HUES48 (cell line): ENCODE measurements around the gene PAK4.

Experiments used
- H3K27ac ChIP-seq: one replicate; pipeline ENCODE4 v1.7.0; 2013; ENCODE audit warnings: low read depth, low read length, inconsistent platforms
- H3K27me3 ChIP-seq: 2 replicates; pipeline ENCODE4 v1.6.1; 2013; ENCODE audit warnings: mild to moderate bottlenecking, low read length; ENCODE audit not compliant: control insufficient read depth, insufficient read depth
- H3K36me3 ChIP-seq: 2 replicates; pipeline ENCODE4 v1.6.1; 2013; ENCODE audit warnings: low read length; ENCODE audit not compliant: control insufficient read depth, insufficient read depth
- H3K4me1 ChIP-seq: 2 replicates; pipeline ENCODE4 v1.6.1; 2013; ENCODE audit warnings: mild to moderate bottlenecking, low read length; ENCODE audit not compliant: control insufficient read depth, insufficient read depth
- H3K4me3 ChIP-seq: 2 replicates; pipeline ENCODE4 v1.5.1; 2013; ENCODE audit warnings: mild to moderate bottlenecking, low read depth, low read length
- H3K9ac ChIP-seq: 2 replicates; pipeline ENCODE4 v1.6.1; 2013; ENCODE audit warnings: mild to moderate bottlenecking, low read depth, low read length, moderate library complexity
- H3K9me3 ChIP-seq: 2 replicates; pipeline ENCODE4 v1.6.1; 2013; ENCODE audit warnings: low read length; ENCODE audit not compliant: control insufficient read depth, insufficient read depth

PAK4 gene

DNA sequence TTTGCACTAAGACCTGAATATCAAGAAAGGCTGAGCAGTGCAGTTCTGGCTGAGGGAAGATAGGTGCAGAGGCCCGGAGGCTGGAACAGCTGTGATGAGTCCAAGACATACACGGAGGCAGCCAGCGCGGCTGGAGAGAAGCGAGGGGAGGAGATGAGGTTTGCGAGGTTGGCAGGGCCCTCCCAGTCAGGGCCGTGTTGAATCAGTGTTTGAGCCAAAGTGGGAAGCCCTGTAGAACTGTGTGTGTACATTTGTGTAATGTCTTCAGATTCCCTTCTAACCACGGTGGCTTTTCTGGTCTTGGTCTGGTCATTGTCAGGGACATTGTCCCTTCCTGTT, 34.9 kb downstream of the PAK4 start:
- no peaks in the 10 kb centered on the region for H3K27me3 ChIP-seq
- no peak overlapping the region for H3K27ac ChIP-seq
- H3K9ac ChIP-seq = no peak overlapping the region
- H3K4me1 ChIP-seq = peaks cover 6% of the 10 kb centered on the region; the same call in 1 of the 2 replicates
- no peak overlapping the region for H3K4me3 ChIP-seq
- H3K36me3 ChIP-seq = peaks cover 3% of the 10 kb centered on the region
- H3K9me3 ChIP-seq = no peaks in the 10 kb centered on the region

DNA sequence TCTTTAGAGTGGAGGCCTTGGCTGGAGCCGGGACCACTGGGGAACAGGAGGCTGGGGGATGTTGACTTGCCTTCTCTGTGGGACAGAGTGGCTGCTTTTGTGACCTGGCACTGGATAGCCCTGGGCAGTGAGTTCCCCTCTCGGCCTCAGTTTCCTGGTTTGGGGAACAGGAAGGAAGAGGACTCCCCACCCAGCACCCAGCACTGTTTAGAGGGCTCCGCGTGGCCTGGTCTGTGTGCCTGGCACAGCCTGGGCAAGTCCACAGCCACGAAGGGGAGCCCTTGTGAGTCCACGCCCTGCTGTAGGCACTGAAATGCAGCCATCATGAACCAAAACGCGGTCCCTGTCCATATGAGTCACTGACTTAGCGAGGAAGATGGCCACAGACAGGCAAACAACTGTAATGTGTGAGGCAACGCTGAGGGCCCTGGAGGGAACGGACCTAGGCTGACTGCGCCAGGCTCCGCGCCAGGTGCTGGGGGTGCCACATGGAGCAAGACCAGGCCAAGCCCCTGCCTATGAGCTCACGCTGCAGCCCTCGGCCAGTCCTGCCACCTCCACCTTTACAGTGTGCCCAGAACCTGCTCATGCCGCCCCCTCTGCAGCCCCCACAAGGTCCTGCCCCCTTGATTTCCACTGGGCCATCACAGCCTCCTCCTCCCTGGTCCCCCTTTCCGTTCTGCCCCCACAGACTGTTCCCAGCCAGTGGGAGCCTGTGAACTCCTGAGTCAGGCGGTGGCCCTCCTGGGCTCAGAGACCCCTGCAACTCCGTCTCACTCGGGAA, 35.5 kb downstream of the PAK4 start:
- Histone ChIP-seq H3K27ac (no peak overlapping the region), H3K4me1 (peaks cover under 1% of the 10 kb centered on the region; the same call in 1 of the 2 replicates), H3K36me3 (peaks cover 3% of the 10 kb centered on the region; the same call in 1 of the 2 replicates)

GRCh38 chr19:39162441-39163043, 37.0 kb downstream of the PAK4 start:
- no peaks in the 10 kb centered on the region for H3K9me3 ChIP-seq
- H3K27ac ChIP-seq = no peak overlapping the region
- peaks cover 3% of the 10 kb centered on the region; the same call in 1 of the 2 replicates for H3K36me3 ChIP-seq
- H3K27me3 ChIP-seq = no peaks in the 10 kb centered on the region
- H3K9ac ChIP-seq = no peak overlapping the region
- H3K4me1 ChIP-seq = peaks cover 7% of the 10 kb centered on the region; the same call in 1 of the 2 replicates
- no peak overlapping the region for H3K4me3 ChIP-seq

More for the DNA sequence above, 35.5 kb downstream of the PAK4 start:
- Histone ChIP-seq H3K4me3 (no peak overlapping the region), H3K27me3 (no peaks in the 10 kb centered on the region), H3K9ac (no peak overlapping the region), H3K9me3 (no peaks in the 10 kb centered on the region)

DNA sequence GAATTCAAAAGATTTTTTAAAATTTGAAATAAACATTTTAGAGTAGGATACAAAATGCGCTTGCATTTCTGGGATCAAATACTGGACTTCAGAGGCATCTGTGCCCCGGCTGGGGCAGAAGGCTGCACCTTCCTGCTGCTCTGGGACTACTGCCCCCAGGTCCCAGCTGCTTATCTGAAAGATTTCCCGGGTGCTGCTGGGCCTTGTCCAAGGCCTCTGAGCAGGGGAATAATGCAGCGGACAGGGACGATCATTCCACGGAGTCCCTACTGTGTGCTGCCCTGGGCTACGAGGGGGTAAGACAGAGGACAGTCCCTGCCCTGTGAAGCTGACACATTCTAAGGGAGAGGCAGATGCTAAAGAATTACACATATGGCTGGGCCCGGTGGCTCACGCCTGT, 38.0 kb downstream of the PAK4 start:
- no peak overlapping the region for H3K9ac ChIP-seq
- H3K27ac ChIP-seq = no peak overlapping the region
- no peaks in the 10 kb centered on the region for H3K9me3 ChIP-seq
- H3K27me3 ChIP-seq = no peaks in the 10 kb centered on the region
- H3K4me3 ChIP-seq = no peak overlapping the region
- H3K4me1 ChIP-seq = peaks cover 15% of the 10 kb centered on the region; the same call in 1 of the 2 replicates
- peaks cover 3% of the 10 kb centered on the region; the same call in 1 of the 2 replicates for H3K36me3 ChIP-seq

GRCh38 chr19:39164289-39164688, 38.7 kb downstream of the PAK4 start:
- no peak overlapping the region for H3K27ac ChIP-seq
- H3K4me3 ChIP-seq = no peak overlapping the region
- H3K4me1 ChIP-seq = peaks cover 15% of the 10 kb centered on the region; the same call in 1 of the 2 replicates
- no peak overlapping the region for H3K9ac ChIP-seq
- no peaks in the 10 kb centered on the region for H3K9me3 ChIP-seq
- 0 out of 2 replicates have a peak, but pooled peaks cover under 1% of the 10 kb centered on the region for H3K36me3 ChIP-seq
- no peaks in the 10 kb centered on the region for H3K27me3 ChIP-seq

- Histone ChIP-seq H3K27ac (no peak overlapping the region), H3K27me3 (no peaks in the 10 kb centered on the region), H3K4me1 (peaks cover 15% of the 10 kb centered on the region; the same call in 1 of the 2 replicates), H3K9ac (no peak overlapping the region), H3K4me3 (no peak overlapping the region), H3K9me3 (no peaks in the 10 kb centered on the region), H3K36me3 (peaks cover 9% of the 10 kb centered on the region)
These were observed 40.3 kb downstream of the PAK4 start for GRCh38 chr19:39165857-39166256.

DNA sequence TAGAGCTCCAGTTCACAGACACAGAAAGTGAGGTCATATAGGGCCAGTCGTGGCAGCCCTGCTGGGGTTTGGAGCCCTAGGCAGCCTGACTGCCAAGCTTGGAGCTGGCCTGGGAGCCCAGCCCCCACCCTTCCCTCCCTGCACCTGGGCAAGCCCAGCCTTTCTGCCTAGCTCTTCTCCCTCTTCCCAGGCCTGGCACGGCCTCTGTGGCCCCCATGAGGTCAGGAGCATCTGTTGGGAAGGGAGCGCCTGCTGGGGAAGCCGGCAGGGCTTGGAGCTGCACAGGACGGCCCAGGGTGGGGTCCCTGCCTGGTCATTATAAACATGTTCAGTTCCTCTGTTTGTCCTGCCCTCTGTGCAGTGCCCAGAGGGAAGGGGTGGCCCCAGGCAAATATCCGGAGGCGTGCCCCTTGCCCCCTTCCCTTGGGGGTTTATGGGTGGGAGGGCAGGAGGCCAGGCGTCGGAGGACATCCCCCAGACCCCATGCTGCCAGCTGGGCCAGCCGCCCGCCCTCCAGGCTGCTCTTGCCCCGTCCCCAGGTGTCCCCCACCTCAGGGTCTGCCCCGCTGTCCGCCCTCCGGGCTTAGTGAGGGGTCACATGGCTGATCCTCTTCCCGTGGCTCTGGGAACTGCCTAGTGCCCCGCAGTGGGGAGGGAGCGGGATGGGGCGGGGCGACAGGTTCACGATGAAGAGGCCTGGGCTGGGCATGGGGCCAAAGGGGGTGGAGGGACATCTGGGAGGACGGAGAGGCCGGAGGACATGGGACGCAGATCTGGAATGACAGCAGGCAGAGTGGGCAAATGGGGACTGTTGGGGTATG, 41.2 kb downstream of the PAK4 start:
- Histone ChIP-seq H3K27me3 (no peaks in the 10 kb centered on the region), H3K4me3 (no peak overlapping the region), H3K27ac (no peak overlapping the region), H3K9me3 (no peaks in the 10 kb centered on the region), H3K36me3 (peaks cover 12% of the 10 kb centered on the region), H3K9ac (no peak overlapping the region), H3K4me1 (peaks cover 15% of the 10 kb centered on the region; the same call in 1 of the 2 replicates)

DNA sequence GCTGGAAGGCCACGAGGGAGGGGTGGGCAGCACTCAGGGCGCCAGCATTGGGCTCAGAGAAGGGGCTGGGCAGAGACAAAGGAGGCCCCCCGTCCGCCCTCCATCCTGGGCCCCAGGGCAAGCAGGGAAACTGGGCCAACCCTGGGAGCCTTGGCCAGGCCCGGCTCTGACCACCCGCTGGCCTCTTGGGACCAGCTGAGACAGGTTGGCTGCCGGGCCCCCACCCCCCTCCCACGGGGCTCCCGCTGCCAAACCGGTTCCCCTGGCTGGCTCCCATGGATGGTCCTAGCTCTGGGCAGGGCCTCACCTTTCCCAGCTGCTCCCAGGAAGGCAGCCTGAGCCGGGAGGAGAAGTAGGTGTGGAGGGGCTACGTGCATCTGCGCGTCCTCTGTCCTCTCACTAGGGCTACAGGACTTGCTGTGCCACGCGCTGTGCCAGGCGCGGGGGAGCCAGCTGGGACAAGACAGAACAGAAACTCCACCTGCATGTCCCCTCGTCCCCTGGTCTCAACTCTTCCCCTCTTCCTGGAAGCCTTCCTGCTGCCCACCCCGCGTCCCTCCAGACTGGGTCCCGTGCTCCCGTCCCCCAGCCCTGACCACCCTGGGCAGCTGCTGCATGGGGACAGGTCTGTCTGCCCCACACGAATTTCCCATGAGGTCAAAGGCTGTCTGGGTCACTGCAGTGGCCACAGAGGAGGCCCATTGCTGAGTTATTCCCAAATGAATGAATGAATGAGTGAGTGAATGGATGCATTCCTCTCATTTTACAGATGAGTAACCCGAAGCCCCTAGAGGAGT, 42.1 kb downstream of the PAK4 start:
- no peaks in the 10 kb centered on the region for H3K9me3 ChIP-seq
- no peak overlapping the region for H3K4me3 ChIP-seq
- H3K4me1 ChIP-seq = peaks cover 15% of the 10 kb centered on the region; the same call in 1 of the 2 replicates
- H3K27ac ChIP-seq = no peak overlapping the region
- peaks cover 12% of the 10 kb centered on the region for H3K36me3 ChIP-seq
- H3K9ac ChIP-seq = no peak overlapping the region
- H3K27me3 ChIP-seq = no peaks in the 10 kb centered on the region

DNA sequence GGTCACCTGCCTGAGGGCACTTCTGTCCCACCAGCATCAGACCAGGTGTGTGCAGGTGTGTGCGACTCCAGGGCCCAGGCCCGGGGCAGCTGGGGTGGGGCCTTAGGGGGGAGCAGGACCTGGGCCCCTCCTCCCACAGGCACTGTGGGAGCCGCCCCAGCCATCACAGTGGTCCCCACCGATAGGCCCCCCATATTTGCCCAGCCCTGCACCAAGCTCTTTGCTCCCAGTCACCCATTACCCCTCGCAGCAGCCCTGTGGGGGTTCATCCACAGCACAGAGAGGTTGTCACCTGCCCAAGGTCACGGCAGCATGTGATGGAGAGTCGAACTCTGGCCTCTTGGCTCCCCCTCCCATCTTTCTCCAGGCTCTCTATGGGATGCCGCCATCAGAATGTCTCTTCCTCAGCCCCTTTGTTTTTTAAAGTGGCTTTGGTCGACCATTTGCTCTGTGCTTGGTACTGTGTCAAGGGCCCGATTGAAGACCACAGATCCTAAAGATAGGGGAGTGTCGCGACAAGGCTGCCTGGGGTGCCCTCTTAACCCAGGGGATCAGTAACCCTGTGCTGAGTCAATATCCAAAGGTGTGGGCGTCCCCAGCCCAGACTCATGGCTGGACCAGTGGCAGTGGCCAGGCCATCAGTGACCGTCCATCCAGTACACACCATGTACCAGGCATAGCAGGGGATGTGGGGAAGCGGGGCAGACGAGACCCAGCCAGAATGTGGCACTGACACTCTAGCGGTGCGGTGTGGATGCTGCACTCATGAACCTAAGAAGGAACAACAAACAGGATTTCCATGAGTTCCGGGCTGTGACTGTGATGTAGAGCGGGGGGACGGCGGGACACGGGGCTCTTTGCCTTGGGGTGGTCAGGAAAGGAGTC, 42.9 kb downstream of the PAK4 start:
- H3K36me3 ChIP-seq = peaks cover 12% of the 10 kb centered on the region
- no peaks in the 10 kb centered on the region for H3K27me3 ChIP-seq
- H3K9me3 ChIP-seq = no peaks in the 10 kb centered on the region
- no peak overlapping the region for H3K9ac ChIP-seq
- no peak overlapping the region for H3K4me3 ChIP-seq
- peaks cover 15% of the 10 kb centered on the region; the same call in 1 of the 2 replicates for H3K4me1 ChIP-seq
- H3K27ac ChIP-seq = no peak overlapping the region
